Ammon's horn (tissue), 1 donor: ENCODE data around the gene ZMYM2.
A peak's percentile ranks its signal among the peaks of the same experiment; 100 is the strongest.

ENCODE experiments used
- DNase-seq: peaks from one replicate; pipeline ENCODE4 v3.0.0-alpha.2; 2016; ENCODE audit warnings: low spot score

Gene ZMYM2

GRCh38 chr13:20045950-20046548, 87.5 kb downstream of the ZMYM2 start:
- no peak for DNase-seq

- no peak for DNase-seq
Measured at GRCh38 chr13:20049558-20050473, 91.3 kb downstream of the ZMYM2 start.

GRCh38 chr13:20051366-20051765, 92.8 kb downstream of the ZMYM2 start:
- no peak for DNase-seq

- DNase-seq: no peak
Measured at GRCh38 chr13:20053016-20053415, 94.5 kb downstream of the ZMYM2 start.

GRCh38 chr13:20053891-20054290, 95.4 kb downstream of the ZMYM2 start:
- DNase-seq: no peak

- no peak for DNase-seq
Measured at GRCh38 chr13:20054586-20054985, 96.1 kb downstream of the ZMYM2 start.

GRCh38 chr13:20057214-20057613, 98.7 kb downstream of the ZMYM2 start:
- DNase-seq: no peak

- no peak for DNase-seq
Measured at GRCh38 chr13:20057963-20058362, 99.4 kb downstream of the ZMYM2 start.

GRCh38 chr13:20058476-20058875, 99.9 kb downstream of the ZMYM2 start:
- DNase-seq: no peak

GRCh38 chr13:20064128-20064527, 105.6 kb downstream of the ZMYM2 start:
- no peak for DNase-seq

GRCh38 chr13:20065516-20065915, 107.0 kb downstream of the ZMYM2 start:
- no peak for DNase-seq

- no peak for DNase-seq
Measured at GRCh38 chr13:20069956-20070355, 111.4 kb downstream of the ZMYM2 start.

GRCh38 chr13:20073775-20074174, 115.2 kb downstream of the ZMYM2 start:
- DNase-seq: no peak

- DNase-seq: no peak
Measured at GRCh38 chr13:20074966-20075365, 116.4 kb downstream of the ZMYM2 start.

GRCh38 chr13:20077086-20077485, 118.6 kb downstream of the ZMYM2 start:
- DNase-seq: no peak

GRCh38 chr13:20080377-20081164, 122.0 kb downstream of the ZMYM2 start:
- no peak for DNase-seq

- DNase-seq: no peak
Measured at GRCh38 chr13:20090349-20090748, 131.8 kb downstream of the ZMYM2 start.

- DNase-seq: no peak
Measured at GRCh38 chr13:20093951-20094350, 135.4 kb downstream of the ZMYM2 start.

- DNase-seq: no peak
Measured at GRCh38 chr13:20099319-20099718, 140.8 kb downstream of the ZMYM2 start.

GRCh38 chr13:20101467-20102316, 143.2 kb downstream of the ZMYM2 start:
- no peak for DNase-seq

- peak; percentile 63 for DNase-seq
Measured at GRCh38 chr13:20102525-20103180, 144.1 kb downstream of the ZMYM2 start.
